GM19193 (cell line): ENCODE results near the gene AGAP1.

Experiments used
- POLR2A ChIP-seq: IDR thresholded peaks from 4 replicates; pipeline ENCODE4 v1.6.1; 2011; ENCODE audit not compliant: insufficient read depth, insufficient read length; ENCODE audit errors: extremely low read depth

AGAP1 gene

GRCh38 chr2:235851828-235852525 lies 358.1 kb downstream of the AGAP1 start:
- TF ChIP-seq POLR2A: no peak

GRCh38 chr2:235852526-235852920 lies 358.7 kb downstream of the AGAP1 start:
- no peak for TF ChIP-seq POLR2A

GRCh38 chr2:235854276-235854675 lies 360.4 kb downstream of the AGAP1 start:
- TF ChIP-seq POLR2A: no peak

GRCh38 chr2:235855011-235855410 lies 361.2 kb downstream of the AGAP1 start:
- TF ChIP-seq POLR2A: no peak

- no peak for TF ChIP-seq POLR2A
Measured at GRCh38 chr2:235856151-235856854, 362.5 kb downstream of the AGAP1 start.

- no peak for TF ChIP-seq POLR2A
Measured at GRCh38 chr2:235857598-235857997, 363.8 kb downstream of the AGAP1 start.

- no peak for TF ChIP-seq POLR2A
Measured at GRCh38 chr2:235858881-235859280, 365.0 kb downstream of the AGAP1 start.

GRCh38 chr2:235859651-235860050 lies 365.8 kb downstream of the AGAP1 start:
- no peak for TF ChIP-seq POLR2A

- TF ChIP-seq POLR2A: no peak
Measured at GRCh38 chr2:235860111-235860510, 366.3 kb downstream of the AGAP1 start.

GRCh38 chr2:235860871-235861270 lies 367.0 kb downstream of the AGAP1 start:
- no peak for TF ChIP-seq POLR2A

GRCh38 chr2:235861383-235861782 lies 367.5 kb downstream of the AGAP1 start:
- TF ChIP-seq POLR2A: no peak

- TF ChIP-seq POLR2A: no peak
Measured at GRCh38 chr2:235863414-235863813, 369.6 kb downstream of the AGAP1 start.

GRCh38 chr2:235864302-235864701 lies 370.5 kb downstream of the AGAP1 start:
- TF ChIP-seq POLR2A: no peak

- no peak for TF ChIP-seq POLR2A
Measured at GRCh38 chr2:235864733-235865515, 371.1 kb downstream of the AGAP1 start.

GRCh38 chr2:235866373-235866772 lies 372.5 kb downstream of the AGAP1 start:
- no peak for TF ChIP-seq POLR2A

GRCh38 chr2:235868224-235868623 lies 374.4 kb downstream of the AGAP1 start:
- no peak for TF ChIP-seq POLR2A

- TF ChIP-seq POLR2A: no peak
Measured at GRCh38 chr2:235868645-235869044, 374.8 kb downstream of the AGAP1 start.

GRCh38 chr2:235870515-235870914 lies 376.7 kb downstream of the AGAP1 start:
- no peak for TF ChIP-seq POLR2A
